SU-DHL-6 (cell line): ENCODE results near the gene XYLT2.

Experiments
- H2AFZ ChIP-seq: fragments of 200-600 bp; sonication (generic); 2 replicates; pipeline ENCODE4 v1.6.1; 2014; ENCODE audit warnings: low read depth, mild to moderate bottlenecking, moderate library complexity, mixed read lengths, antibody characterized with exemption, low read length; ENCODE audit not compliant: severe bottlenecking
- H3F3A ChIP-seq: fragments of 200-600 bp; shearing (Covaris generic); 2 replicates; pipeline ENCODE4 v1.6.0; 2016; ENCODE audit warnings: antibody characterized with exemption, mild to moderate bottlenecking; ENCODE audit not compliant: insufficient read depth
- H3K27ac ChIP-seq: fragments of 200-600 bp; sonication (generic); 2 replicates; pipeline ENCODE4 v1.5.1; 2016; ENCODE audit warnings: low read depth, mild to moderate bottlenecking, low read length, moderate library complexity, mixed read lengths
- H3K27me3 ChIP-seq: fragments of 200-600 bp; sonication (generic), shearing (Covaris generic); 2 replicates; pipeline ENCODE4 v1.6.0; 2014; ENCODE audit warnings: mild to moderate bottlenecking, low read length
- H3K36me3 ChIP-seq: fragments of 200-600 bp; sonication (generic); 2 replicates; pipeline ENCODE4 v1.6.1; 2014; ENCODE audit warnings: mild to moderate bottlenecking, low read length, mixed read lengths
- H3K4me2 ChIP-seq: fragments of 300-600, 200-600 bp; shearing (Covaris generic), sonication (generic); 2 replicates; pipeline ENCODE4 v1.6.0; 2014; ENCODE audit warnings: low read length, low read depth, mild to moderate bottlenecking; ENCODE audit not compliant: poor library complexity, severe bottlenecking
- H3K4me3 ChIP-seq: fragments of 200-600 bp; sonication (generic); 2 replicates; pipeline ENCODE4 v1.5.1; 2014; ENCODE audit warnings: antibody characterized with exemption, low read length, mild to moderate bottlenecking, mixed read lengths; ENCODE audit not compliant: insufficient read depth, poor library complexity, severe bottlenecking
- H3K79me2 ChIP-seq: fragments of 200-600 bp; sonication (generic); 2 replicates; pipeline ENCODE4 v1.6.1; 2014; ENCODE audit warnings: mild to moderate bottlenecking, low read length, moderate library complexity; ENCODE audit not compliant: insufficient read depth
- H3K9ac ChIP-seq: fragments of 200-600 bp; sonication (generic); 2 replicates; pipeline ENCODE4 v1.7.0; 2014; ENCODE audit warnings: mild to moderate bottlenecking, low read length
- H3K9me2 ChIP-seq: fragments of 200-600 bp; sonication (generic); replicated peaks from 2 replicates; pipeline ENCODE4 v1.6.1; 2014; ENCODE audit warnings: low read length; ENCODE audit not compliant: insufficient read depth
- H3K9me3 ChIP-seq: fragments of 200-600 bp; sonication (generic); 2 replicates; pipeline ENCODE4 v1.6.1; 2014; ENCODE audit warnings: low read length, mixed read lengths; ENCODE audit not compliant: insufficient read depth
- H4K20me1 ChIP-seq: fragments of 200-600 bp; sonication (generic); 2 replicates; pipeline ENCODE4 v1.6.1; 2014; ENCODE audit warnings: low read depth, mild to moderate bottlenecking, antibody characterized with exemption, low read length, moderate library complexity, mixed read lengths
- EZH2phosphoT487 ChIP-seq: fragments of 200-600 bp; sonication (generic), shearing (Covaris generic); conservative IDR thresholded peaks from 2 replicates; pipeline ENCODE4 v1.6.1; 2018; ENCODE audit warnings: mild to moderate bottlenecking, antibody characterized with exemption, low read length, moderate library complexity, mixed read lengths
- TF ChIP-seq, protein P1 (sequence below): fragments of 200-600 bp; sonication (generic); IDR thresholded peaks from one replicate; pipeline ENCODE4 v1.5.1; 2017; ENCODE audit warnings: antibody characterized with exemption, mild to moderate bottlenecking, low read length, moderate library complexity; ENCODE audit not compliant: insufficient read depth, poor library complexity, severe bottlenecking

Gene XYLT2

DNA sequence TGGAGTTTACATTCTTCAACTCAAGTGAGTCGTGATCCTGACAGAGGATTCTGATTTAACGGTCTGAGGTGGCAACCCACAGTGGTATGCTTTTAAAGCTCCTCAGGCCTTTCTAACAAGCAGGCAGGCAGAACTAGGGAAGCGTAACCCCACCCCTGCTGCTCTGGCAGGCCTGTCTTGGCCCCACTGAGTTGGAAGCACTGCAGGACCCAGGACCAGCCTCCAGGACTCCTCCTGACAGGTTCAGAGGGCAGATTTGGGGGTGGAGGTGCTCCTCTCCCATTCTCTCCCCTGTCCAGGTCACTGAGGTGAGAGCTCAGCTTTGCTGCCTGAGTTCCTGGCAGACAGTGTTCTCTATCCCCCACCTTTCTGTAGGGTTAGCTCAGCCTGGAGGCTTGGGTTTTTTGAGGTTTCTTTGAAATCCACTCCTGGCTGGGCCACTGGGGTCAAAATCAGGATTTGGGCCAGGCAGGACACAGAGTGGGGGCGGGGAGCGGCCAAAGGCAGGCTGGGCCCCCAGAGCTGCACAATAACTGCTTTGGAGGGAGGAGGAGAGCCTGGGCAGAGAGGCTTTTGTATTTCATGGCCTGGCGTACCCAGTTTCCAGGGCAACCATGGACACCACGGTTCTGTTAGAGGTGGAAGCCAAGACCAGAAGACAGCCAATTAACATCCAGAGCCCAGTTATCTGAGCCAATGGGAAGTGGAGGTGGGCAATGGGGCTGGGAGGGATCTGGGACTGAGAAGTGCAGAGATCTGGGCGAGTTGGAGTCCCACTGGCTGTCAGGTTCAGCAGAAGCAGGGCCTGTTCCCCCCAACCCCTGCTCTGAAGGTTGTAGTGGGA is 17.5 kb downstream of the XYLT2 start:
- no peaks in the 10 kb centered on the region for H3K27me3 ChIP-seq
- H3K27ac ChIP-seq, result no peak overlapping the region
- no peak overlapping the region for H2AFZ ChIP-seq
- H3K9me3 ChIP-seq, result no peaks in the 10 kb centered on the region
- no peaks in the 10 kb centered on the region for H3K9me2 ChIP-seq
- no peak overlapping the region for H3K9ac ChIP-seq
- H4K20me1 ChIP-seq, result no peaks in the 10 kb centered on the region
- H3F3A ChIP-seq, result 0 out of 2 replicates have a peak, but pooled peaks cover 6% of the 10 kb centered on the region
- TF ChIP-seq, protein P1, sequence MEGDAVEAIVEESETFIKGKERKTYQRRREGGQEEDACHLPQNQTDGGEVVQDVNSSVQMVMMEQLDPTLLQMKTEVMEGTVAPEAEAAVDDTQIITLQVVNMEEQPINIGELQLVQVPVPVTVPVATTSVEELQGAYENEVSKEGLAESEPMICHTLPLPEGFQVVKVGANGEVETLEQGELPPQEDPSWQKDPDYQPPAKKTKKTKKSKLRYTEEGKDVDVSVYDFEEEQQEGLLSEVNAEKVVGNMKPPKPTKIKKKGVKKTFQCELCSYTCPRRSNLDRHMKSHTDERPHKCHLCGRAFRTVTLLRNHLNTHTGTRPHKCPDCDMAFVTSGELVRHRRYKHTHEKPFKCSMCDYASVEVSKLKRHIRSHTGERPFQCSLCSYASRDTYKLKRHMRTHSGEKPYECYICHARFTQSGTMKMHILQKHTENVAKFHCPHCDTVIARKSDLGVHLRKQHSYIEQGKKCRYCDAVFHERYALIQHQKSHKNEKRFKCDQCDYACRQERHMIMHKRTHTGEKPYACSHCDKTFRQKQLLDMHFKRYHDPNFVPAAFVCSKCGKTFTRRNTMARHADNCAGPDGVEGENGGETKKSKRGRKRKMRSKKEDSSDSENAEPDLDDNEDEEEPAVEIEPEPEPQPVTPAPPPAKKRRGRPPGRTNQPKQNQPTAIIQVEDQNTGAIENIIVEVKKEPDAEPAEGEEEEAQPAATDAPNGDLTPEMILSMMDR, result no peak
- no peak for TF ChIP-seq EZH2phosphoT487
- no peak overlapping the region for H3K4me3 ChIP-seq
- no peaks in the 10 kb centered on the region for H3K79me2 ChIP-seq
- peaks cover 2% of the 10 kb centered on the region for H3K36me3 ChIP-seq
- H3K4me2 ChIP-seq, result no peak overlapping the region

DNA sequence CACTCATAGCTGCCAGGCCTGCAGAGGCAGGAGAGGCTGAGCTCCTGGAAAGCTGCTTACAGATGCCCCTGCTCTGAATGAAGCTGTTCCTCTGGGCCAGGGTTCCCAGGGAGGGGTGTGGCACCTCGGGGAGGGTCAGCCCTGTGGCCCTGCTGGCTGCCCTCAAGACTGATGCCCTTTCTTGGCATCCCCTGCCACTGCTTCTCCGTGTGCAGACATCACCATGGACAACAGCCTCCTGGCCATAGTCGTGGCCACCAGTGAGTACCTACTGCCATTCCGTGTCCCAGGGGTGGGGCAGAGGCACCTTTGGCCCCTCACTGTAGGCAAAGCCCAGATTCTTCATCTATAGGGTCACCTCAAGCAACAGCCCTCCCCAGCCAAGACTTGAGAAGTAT is 18.1 kb downstream of the XYLT2 start:
- Histone ChIP-seq H3K4me3 (no peak overlapping the region), H2AFZ (no peak overlapping the region), H3K27ac (no peak overlapping the region), H3K9ac (no peak overlapping the region), H3K79me2 (no peaks in the 10 kb centered on the region), H3K9me2 (no peaks in the 10 kb centered on the region), H3K36me3 (peaks cover 8% of the 10 kb centered on the region), H3K4me2 (no peak overlapping the region), H4K20me1 (no peaks in the 10 kb centered on the region), H3K9me3 (no peaks in the 10 kb centered on the region), H3K27me3 (no peaks in the 10 kb centered on the region), H3F3A (0 out of 2 replicates have a peak, but pooled peaks cover 6% of the 10 kb centered on the region)
- TF ChIP-seq, protein P1, result no peak
- TF ChIP-seq EZH2phosphoT487, result no peak

DNA sequence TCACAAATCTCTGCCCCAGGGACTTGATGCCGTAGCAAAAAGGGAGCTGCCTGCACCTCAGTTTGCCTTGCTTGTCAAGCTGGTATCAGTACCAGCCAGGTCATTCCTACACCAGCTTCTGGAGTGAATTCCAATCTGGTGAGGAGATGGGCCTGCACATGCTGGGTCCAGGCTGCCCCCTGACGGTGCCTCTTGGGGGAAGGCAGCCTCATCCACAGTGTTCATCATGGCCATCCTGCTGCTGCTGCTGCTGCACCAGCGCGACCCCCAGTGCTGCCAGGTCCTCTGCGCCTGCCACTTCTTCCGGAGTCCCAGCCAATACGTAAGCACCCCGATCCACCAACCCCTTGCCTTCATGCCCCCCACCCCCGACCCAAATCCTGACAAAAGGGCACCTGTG is 18.8 kb downstream of the XYLT2 start:
- Histone ChIP-seq H3F3A (0 out of 2 replicates have a peak, but pooled peaks cover 6% of the 10 kb centered on the region), H3K4me2 (no peak overlapping the region)

More for the DNA sequence above, 18.8 kb downstream of the XYLT2 start:
- H2AFZ ChIP-seq, result no peak overlapping the region
- H3K9ac ChIP-seq, result no peak overlapping the region
- H4K20me1 ChIP-seq, result no peaks in the 10 kb centered on the region
- no peaks in the 10 kb centered on the region for H3K9me2 ChIP-seq
- H3K27me3 ChIP-seq, result no peaks in the 10 kb centered on the region
- TF ChIP-seq, protein P1, result no peak
- TF ChIP-seq EZH2phosphoT487, result no peak
- peaks cover 13% of the 10 kb centered on the region for H3K36me3 ChIP-seq
- H3K27ac ChIP-seq, result no peak overlapping the region
- no peak overlapping the region for H3K4me3 ChIP-seq
- H3K9me3 ChIP-seq, result no peaks in the 10 kb centered on the region
- H3K79me2 ChIP-seq, result 0 out of 2 replicates have a peak, but pooled peaks cover 2% of the 10 kb centered on the region
